GM23248 (cell line): Measurements from ENCODE around the gene TIMM44. TPM values are rescaled to one million over a fixed set of nuclear protein-coding genes. Genes with fewer than 3 reads are reported as not detected.

Experiments
- DNase-seq: peaks from one replicate; pipeline ENCODE4 v3.0.0-alpha.2; 2015
- H2AFZ ChIP-seq: fragments of 200-600 bp; sonication (generic); 2 replicates; pipeline ENCODE4 v1.6.1; 2016; ENCODE audit warnings: antibody characterized with exemption
- H3F3A ChIP-seq: fragments of 200-600 bp; sonication (generic); 2 replicates; pipeline ENCODE4 v1.6.1; 2016; ENCODE audit warnings: mild to moderate bottlenecking, antibody characterized with exemption, mixed run types; ENCODE audit not compliant: insufficient read depth
- H3K27ac ChIP-seq: fragments of 200-600 bp; sonication (generic); 2 replicates; pipeline ENCODE4 v1.5.1; 2016; ENCODE audit warnings: mild to moderate bottlenecking
- H3K27me3 ChIP-seq: fragments of 200-600 bp; sonication (generic); replicated peaks from 2 replicates; pipeline ENCODE4 v1.6.1; 2016; ENCODE audit warnings: mild to moderate bottlenecking; ENCODE audit not compliant: insufficient read depth
- H3K36me3 ChIP-seq: fragments of 200-600 bp; sonication (generic); 2 replicates; pipeline ENCODE4 v1.6.1; 2016; ENCODE audit warnings: low read depth, mild to moderate bottlenecking
- H3K4me1 ChIP-seq: fragments of 200-600 bp; sonication (generic); 2 replicates; pipeline ENCODE4 v1.6.1; 2016; ENCODE audit warnings: mild to moderate bottlenecking; ENCODE audit not compliant: insufficient read depth
- H3K4me2 ChIP-seq: fragments of 200-600 bp; sonication (generic); one replicate; pipeline ENCODE4 v1.6.1; 2016; ENCODE audit warnings: mild to moderate bottlenecking; ENCODE audit not compliant: unreplicated experiment
- H3K4me3 ChIP-seq: fragments of 200-600 bp; sonication (generic); 2 replicates; pipeline ENCODE4 v1.5.1; 2016; ENCODE audit warnings: mild to moderate bottlenecking
- H3K79me2 ChIP-seq: fragments of 200-600 bp; sonication (generic); 2 replicates; pipeline ENCODE4 v1.6.1; 2016; ENCODE audit warnings: mild to moderate bottlenecking; ENCODE audit not compliant: insufficient read depth
- H3K9ac ChIP-seq: fragments of 200-600 bp; sonication (generic); 2 replicates; pipeline ENCODE4 v1.6.1; 2016; ENCODE audit warnings: mild to moderate bottlenecking
- H3K9me2 ChIP-seq: fragments of 200-600 bp; sonication (generic); 2 replicates; pipeline ENCODE4 v1.6.1; 2016; ENCODE audit warnings: mixed run types, mild to moderate bottlenecking, moderate library complexity; ENCODE audit not compliant: insufficient read depth
- H3K9me3 ChIP-seq: fragments of 200-600 bp; sonication (generic); one replicate; pipeline ENCODE4 v1.6.1; 2017; ENCODE audit warnings: low read depth
- H4K20me1 ChIP-seq: fragments of 200-600 bp; sonication (generic); 2 replicates; pipeline ENCODE4 v1.6.0; 2016; ENCODE audit not compliant: insufficient read depth
- EZH2 ChIP-seq: fragments of 200-600 bp; sonication (generic); IDR thresholded peaks from 2 replicates; pipeline ENCODE4 v1.6.1; 2018; ENCODE audit warnings: antibody characterized with exemption, mild to moderate bottlenecking; ENCODE audit not compliant: insufficient read depth, poor library complexity, severe bottlenecking
- EZH2phosphoT487 ChIP-seq: fragments of 200-600 bp; sonication (generic); IDR thresholded peaks from 2 replicates; pipeline ENCODE4 v1.6.1; 2018; ENCODE audit warnings: antibody characterized with exemption, moderate library complexity, mild to moderate bottlenecking, low read depth; ENCODE audit not compliant: insufficient read depth
- WGBS, 2 experiments: methylation state at CpG; one replicate each; pipeline ENCODE4 v1.1.6; 2015 to 2017; ENCODE audit warnings: low lambda C conversion rate in 2 of 2, low coverage in 1 of 2; ENCODE audit errors: missing lambda C conversion rate in 2 of 2; 5-methylcytosine and 5-hydroxymethylcytosine counted together
- in situ Hi-C: fragments of 300-500 bp; cut with MboI; formaldehyde crosslinking; loops from 2 replicates; pipeline ENCODE4 v1.15.0; 2020
- polyA plus RNA-seq: library from polyadenylated mRNA; unstranded; fragments of >200 nt; fragmentation: Nextera tagmentation; extraction: Ambion mirVana; gene quantifications from 2 replicates; pipeline ENCODE4 v1.2.1, GENCODE V29; 2016
- total RNA-seq: library from RNA; depleted of rRNA; stranded (reverse); fragments of >200 nt; shearing (Covaris generic); gene quantifications from 2 replicates; pipeline ENCODE4 v1.2.3, GENCODE V29; 2014

Gene TIMM44
- total and polyA plus RNA-seq, 2 experiments from 2014 or later: 25.8 to 53.1 TPM

GRCh38 chr19:7983286-7983950 lies 40.0 kb upstream of the TIMM44 start:
- Histone ChIP-seq H3K9ac (no peak overlapping the region), H3K9me3 (no peaks in the 10 kb centered on the region), H3F3A (no peaks in the 10 kb centered on the region; the same call in 1 of the 2 replicates), H3K79me2 (peaks cover 65% of the 10 kb centered on the region), H3K4me2 (no peak overlapping the region), H3K36me3 (peaks cover 3% of the 10 kb centered on the region; the same call in 1 of the 2 replicates), H3K27ac (no peak overlapping the region), H3K4me1 (peaks cover 14% of the 10 kb centered on the region), H3K9me2 (no peaks in the 10 kb centered on the region), H3K27me3 (no peaks in the 10 kb centered on the region), H3K4me3 (no peak overlapping the region), H2AFZ (no peak overlapping the region), H4K20me1 (peaks cover 18% of the 10 kb centered on the region)
- 92 to 94% methylated on average over 17 to 18 of the region's 18 CpGs for WGBS, 2 experiments
- TF ChIP-seq EZH2phosphoT487 (no peak), EZH2 (no peak)
- in situ Hi-C loops: no loop called here
- DNase-seq: no peak

- Histone ChIP-seq H3K79me2 (peaks cover 58% of the 10 kb centered on the region), H3K4me1 (peaks cover 11% of the 10 kb centered on the region), H3F3A (no peaks in the 10 kb centered on the region; the same call in 1 of the 2 replicates), H2AFZ (no peak overlapping the region), H3K4me2 (no peak overlapping the region), H3K36me3 (no peaks in the 10 kb centered on the region; the same call in 1 of the 2 replicates), H3K4me3 (no peak overlapping the region), H3K27ac (no peak overlapping the region), H4K20me1 (peaks cover 15% of the 10 kb centered on the region), H3K27me3 (no peaks in the 10 kb centered on the region), H3K9me2 (no peaks in the 10 kb centered on the region), H3K9ac (no peak overlapping the region), H3K9me3 (no peaks in the 10 kb centered on the region)
- DNase-seq: no peak
- WGBS, 2 experiments: 81 to 83% methylated on average over 21 of the region's 21 CpGs
- no peak for TF ChIP-seq EZH2phosphoT487
- no peak for TF ChIP-seq EZH2
- in situ Hi-C loops: no loop called here
Observed at GRCh38 chr19:7982651-7983099, 39.2 kb upstream of the TIMM44 start.

- H3K9me2 ChIP-seq: no peaks in the 10 kb centered on the region
- H3K4me1 ChIP-seq: peaks cover 6% of the 10 kb centered on the region
- 87 to 91% methylated on average over 10 of the region's 10 CpGs for WGBS, 2 experiments
- H3K9ac ChIP-seq: no peak overlapping the region
- no peak overlapping the region for H2AFZ ChIP-seq
- peaks cover 55% of the 10 kb centered on the region for H3K79me2 ChIP-seq
- no peak overlapping the region for H3K4me3 ChIP-seq
- no peak for DNase-seq
- H3K27ac ChIP-seq: no peak overlapping the region
- TF ChIP-seq EZH2 (no peak), EZH2phosphoT487 (no peak)
- in situ Hi-C loops: no loop called here
- H4K20me1 ChIP-seq: peaks cover 12% of the 10 kb centered on the region
- H3K27me3 ChIP-seq: no peaks in the 10 kb centered on the region
- no peak overlapping the region for H3K4me2 ChIP-seq
- H3F3A ChIP-seq: no peaks in the 10 kb centered on the region; the same call in 1 of the 2 replicates
- H3K9me3 ChIP-seq: no peaks in the 10 kb centered on the region
- H3K36me3 ChIP-seq: no peaks in the 10 kb centered on the region
Observed at GRCh38 chr19:7982103-7982502, 38.6 kb upstream of the TIMM44 start.

- no peak overlapping the region for H3K27ac ChIP-seq
- peaks cover 4% of the 10 kb centered on the region; the same call in 1 of the 2 replicates for H3K4me1 ChIP-seq
- no peak for DNase-seq
- H3K4me3 ChIP-seq: no peak overlapping the region
- no peaks in the 10 kb centered on the region for H3K27me3 ChIP-seq
- 93 to 98% methylated on average over 5 to 7 of the region's 7 CpGs for WGBS, 2 experiments
- in situ Hi-C loops: no loop called here
- no peaks in the 10 kb centered on the region; the same call in 1 of the 2 replicates for H3F3A ChIP-seq
- H3K79me2 ChIP-seq: peaks cover 54% of the 10 kb centered on the region
- peaks cover 12% of the 10 kb centered on the region for H4K20me1 ChIP-seq
- no peak overlapping the region for H3K9ac ChIP-seq
- no peaks in the 10 kb centered on the region for H3K9me3 ChIP-seq
- TF ChIP-seq EZH2 (no peak), EZH2phosphoT487 (no peak)
- H2AFZ ChIP-seq: no peak overlapping the region
- no peaks in the 10 kb centered on the region for H3K36me3 ChIP-seq
- no peak overlapping the region for H3K4me2 ChIP-seq
- H3K9me2 ChIP-seq: no peaks in the 10 kb centered on the region
Observed at GRCh38 chr19:7981661-7982060, 38.2 kb upstream of the TIMM44 start.
